Measurements from ENCODE around the gene TCF4.

TCF4 gene

DNA sequence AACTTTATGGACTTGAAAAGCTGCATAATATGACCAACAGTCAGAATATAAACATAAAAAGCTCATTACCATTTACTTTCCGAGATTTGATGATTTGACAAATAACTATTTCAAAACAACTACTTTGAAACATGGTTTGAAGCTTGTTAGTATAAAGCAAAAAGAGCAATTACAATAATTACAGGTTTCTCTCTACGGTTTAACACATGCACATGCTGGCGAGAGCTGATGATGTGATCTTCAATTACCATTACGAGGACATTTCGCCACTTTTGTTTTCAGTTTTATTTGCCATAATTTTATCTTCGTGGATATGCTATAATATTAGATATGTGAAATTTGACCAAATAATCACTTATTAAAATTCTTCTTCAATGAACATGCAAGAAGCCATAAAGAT is 270.1 kb downstream of the TCF4 start:
- DNase-seq (ENCODE audit: low read depth, low spot score) = no peak
- TF ChIP-seq, protein P1, sequence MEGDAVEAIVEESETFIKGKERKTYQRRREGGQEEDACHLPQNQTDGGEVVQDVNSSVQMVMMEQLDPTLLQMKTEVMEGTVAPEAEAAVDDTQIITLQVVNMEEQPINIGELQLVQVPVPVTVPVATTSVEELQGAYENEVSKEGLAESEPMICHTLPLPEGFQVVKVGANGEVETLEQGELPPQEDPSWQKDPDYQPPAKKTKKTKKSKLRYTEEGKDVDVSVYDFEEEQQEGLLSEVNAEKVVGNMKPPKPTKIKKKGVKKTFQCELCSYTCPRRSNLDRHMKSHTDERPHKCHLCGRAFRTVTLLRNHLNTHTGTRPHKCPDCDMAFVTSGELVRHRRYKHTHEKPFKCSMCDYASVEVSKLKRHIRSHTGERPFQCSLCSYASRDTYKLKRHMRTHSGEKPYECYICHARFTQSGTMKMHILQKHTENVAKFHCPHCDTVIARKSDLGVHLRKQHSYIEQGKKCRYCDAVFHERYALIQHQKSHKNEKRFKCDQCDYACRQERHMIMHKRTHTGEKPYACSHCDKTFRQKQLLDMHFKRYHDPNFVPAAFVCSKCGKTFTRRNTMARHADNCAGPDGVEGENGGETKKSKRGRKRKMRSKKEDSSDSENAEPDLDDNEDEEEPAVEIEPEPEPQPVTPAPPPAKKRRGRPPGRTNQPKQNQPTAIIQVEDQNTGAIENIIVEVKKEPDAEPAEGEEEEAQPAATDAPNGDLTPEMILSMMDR (IDR thresholded peaks at IDR 0.05; ENCODE audit: insufficient read depth, low read length, missing control alignments) = no peak
- POLR2A ChIA-PET = no interaction called here
- peak overlapping the region; percentile 38 for H3K4me3 ChIP-seq (ENCODE audit: low read depth, low read length)
- CTCF ChIA-PET = interaction anchor here (1.0 to 2.3 kb wide), 5 partner anchors 10 to 466 kb away, joined by 3 to 20 read pairs (median 4); no protein-coding TSS in a partner anchor

DNA sequence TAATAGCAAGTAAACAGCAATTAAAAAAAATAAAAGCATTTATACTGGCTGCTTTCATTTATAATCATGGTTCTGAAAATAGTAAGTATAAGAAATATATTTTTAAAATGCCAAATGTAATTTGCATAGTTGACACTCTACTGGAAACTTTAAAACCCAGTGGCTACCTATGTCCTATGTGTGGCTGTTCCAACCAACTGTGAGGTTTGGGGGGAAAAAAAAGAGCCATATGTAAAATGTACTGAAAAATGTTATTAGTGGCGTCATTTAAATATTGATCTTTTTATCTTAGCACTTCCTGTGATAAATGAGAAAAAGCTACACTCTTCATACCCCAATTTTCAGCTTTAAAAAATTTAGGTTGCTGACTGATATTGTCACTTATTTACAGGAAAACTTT is 270.7 kb downstream of the TCF4 start:
- POLR2A ChIA-PET = no interaction called here
- CTCF ChIA-PET = interaction anchor here (1.1 to 2.3 kb wide), 4 partner anchors 9 to 85 kb away, joined by 3 to 20 read pairs (median 7); no protein-coding TSS in a partner anchor
- DNase-seq (ENCODE audit: low read depth, low spot score) = no peak
- TF ChIP-seq, protein P1 (IDR thresholded peaks at IDR 0.05; ENCODE audit: insufficient read depth, low read length, missing control alignments) = no peak
- H3K4me3 ChIP-seq (ENCODE audit: low read depth, low read length) = no peak overlapping the region

DNA sequence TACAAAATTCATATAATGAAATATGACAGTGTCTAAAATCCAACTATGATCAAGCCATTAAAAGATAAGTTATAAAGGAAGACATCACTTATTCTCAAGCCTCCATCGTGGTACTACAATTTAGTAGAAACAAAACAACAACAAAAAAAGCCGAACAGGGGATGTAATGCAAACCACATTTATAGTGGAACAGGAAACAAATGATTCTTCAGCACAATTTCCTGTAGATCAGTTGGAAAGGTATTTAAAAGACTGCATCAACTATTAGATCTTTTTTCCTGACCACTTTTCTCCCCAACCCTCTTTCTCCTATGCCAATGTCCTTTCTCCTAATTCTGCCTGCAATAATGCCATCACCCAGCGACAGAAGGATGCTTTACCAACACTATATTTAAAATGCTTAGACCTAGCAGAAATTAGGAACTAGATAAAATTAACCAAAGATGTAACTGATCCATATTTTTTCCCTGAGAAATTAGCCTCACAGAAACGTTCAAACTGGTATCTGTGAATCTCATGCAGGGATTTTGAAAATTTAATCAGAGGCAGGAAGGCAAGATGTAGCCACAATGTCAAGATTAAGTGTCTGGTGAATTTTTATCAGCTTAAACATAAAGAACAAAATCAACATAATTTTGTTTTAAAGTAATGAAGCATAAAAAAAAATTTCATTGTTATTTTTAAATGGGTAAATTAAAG is 271.4 kb downstream of the TCF4 start:
- no peak for DNase-seq (ENCODE audit: low read depth, low spot score)
- ChIA-PET POLR2A (interaction anchor here (0.6 kb wide), 1 partner anchor 17 kb away, joined by 3 read pairs; no protein-coding TSS in a partner anchor), CTCF (interaction anchor here (1.1 to 2.3 kb wide), 4 partner anchors 9 to 84 kb away, joined by 3 to 20 read pairs (median 7); no protein-coding TSS in a partner anchor)
- no peak overlapping the region for H3K4me3 ChIP-seq (ENCODE audit: low read depth, low read length)
- TF ChIP-seq, protein P1 (IDR thresholded peaks at IDR 0.05; ENCODE audit: insufficient read depth, low read length, missing control alignments) = no peak

DNA sequence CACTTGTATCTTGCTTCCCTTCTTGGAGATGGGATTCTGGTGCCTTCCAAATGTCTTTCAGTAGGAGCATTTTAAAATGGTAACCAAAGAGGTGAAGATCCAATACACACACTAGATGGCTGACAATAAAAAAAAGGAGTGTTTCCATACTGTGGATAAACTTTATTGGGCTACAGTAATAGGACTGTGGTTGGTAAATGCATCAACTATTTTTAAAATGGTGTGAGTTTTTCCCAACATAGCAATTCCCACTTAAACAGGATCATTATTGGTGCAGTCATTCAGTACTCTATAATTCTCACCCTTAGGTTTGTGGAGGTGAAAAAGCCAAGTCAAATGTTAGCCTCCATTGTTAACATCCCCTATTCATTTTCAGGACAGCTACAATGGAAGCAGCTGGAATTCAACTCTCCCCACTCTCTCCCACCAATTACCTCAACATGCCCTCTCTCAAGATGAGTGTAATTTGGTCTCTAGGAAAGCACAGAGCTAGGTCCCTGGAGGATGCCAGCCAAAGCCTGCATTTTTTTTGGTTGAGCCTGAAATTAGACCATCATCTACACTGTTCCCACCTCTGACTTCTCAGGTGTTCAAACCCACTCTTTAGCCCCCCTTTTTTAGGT is 273.3 kb downstream of the TCF4 start:
- ChIA-PET POLR2A (no interaction called here), CTCF (interaction anchor here (1.5 kb wide), 1 partner anchor 80 kb away, joined by 6 read pairs; no protein-coding TSS in a partner anchor)
- no peak for DNase-seq (ENCODE audit: low read depth, low spot score)
- TF ChIP-seq, protein P1 (IDR thresholded peaks at IDR 0.05; ENCODE audit: insufficient read depth, low read length, missing control alignments) = no peak
- no peak overlapping the region for H3K4me3 ChIP-seq (ENCODE audit: low read depth, low read length)

DNA sequence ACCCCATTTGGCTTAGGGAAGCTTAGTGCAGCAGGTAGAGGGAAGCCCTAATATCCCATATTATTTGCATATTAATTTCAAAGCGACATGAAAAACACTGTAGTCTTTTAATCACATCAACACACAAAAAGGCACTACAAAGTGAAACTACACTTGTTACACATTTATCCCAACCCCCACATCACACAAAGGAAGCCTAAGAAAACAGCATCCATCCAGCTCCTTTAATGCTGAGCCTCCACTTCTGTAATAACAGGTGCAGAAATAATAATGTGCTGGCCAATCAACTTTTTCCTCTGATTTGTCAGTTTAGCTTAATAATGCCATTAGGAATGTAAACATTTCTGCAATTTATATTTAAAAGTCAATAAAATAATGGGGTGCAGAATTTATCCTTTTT is 274.0 kb downstream of the TCF4 start:
- TF ChIP-seq, protein P1 (IDR thresholded peaks at IDR 0.05; ENCODE audit: insufficient read depth, low read length, missing control alignments) = no peak
- H3K4me3 ChIP-seq (ENCODE audit: low read depth, low read length) = no peak overlapping the region
- ChIA-PET POLR2A (no interaction called here), CTCF (interaction anchor here (1.5 kb wide), 1 partner anchor 80 kb away, joined by 6 read pairs; no protein-coding TSS in a partner anchor)
- DNase-seq (ENCODE audit: low read depth, low spot score) = no peak

DNA sequence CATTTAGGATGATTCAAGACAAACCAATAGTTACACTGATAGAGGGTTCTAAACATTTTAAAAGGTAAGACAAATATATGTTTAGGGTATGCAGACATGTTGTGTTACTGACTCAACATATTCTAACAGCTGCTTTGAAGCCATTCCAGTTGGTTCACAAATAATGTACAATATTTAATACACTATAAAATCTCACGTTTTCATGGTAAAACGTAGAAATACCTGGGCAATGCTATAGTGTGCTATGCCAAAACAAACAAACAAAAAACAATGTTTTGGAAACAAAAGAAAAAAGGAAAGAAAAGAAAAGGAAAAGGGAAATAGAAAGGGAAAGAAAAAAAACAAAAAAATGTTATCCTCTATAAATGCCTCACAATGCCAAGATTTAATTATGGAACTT is 277.1 kb downstream of the TCF4 start:
- POLR2A ChIA-PET = interaction anchor here (0.7 kb wide), 1 partner anchor 60 kb away, joined by 4 read pairs; no protein-coding TSS in a partner anchor
- TF ChIP-seq, protein P1 (IDR thresholded peaks at IDR 0.05; ENCODE audit: insufficient read depth, low read length, missing control alignments) = no peak
- DNase-seq (ENCODE audit: low read depth, low spot score) = no peak
- H3K4me3 ChIP-seq (ENCODE audit: low read depth, low read length) = no peak overlapping the region
- CTCF ChIA-PET = interaction anchor here (1.0 to 1.2 kb wide), 2 partner anchors 44 to 76 kb away, joined by 3 to 5 read pairs; no protein-coding TSS in a partner anchor
